ENCODE results near the gene DROSHA.

DNA sequence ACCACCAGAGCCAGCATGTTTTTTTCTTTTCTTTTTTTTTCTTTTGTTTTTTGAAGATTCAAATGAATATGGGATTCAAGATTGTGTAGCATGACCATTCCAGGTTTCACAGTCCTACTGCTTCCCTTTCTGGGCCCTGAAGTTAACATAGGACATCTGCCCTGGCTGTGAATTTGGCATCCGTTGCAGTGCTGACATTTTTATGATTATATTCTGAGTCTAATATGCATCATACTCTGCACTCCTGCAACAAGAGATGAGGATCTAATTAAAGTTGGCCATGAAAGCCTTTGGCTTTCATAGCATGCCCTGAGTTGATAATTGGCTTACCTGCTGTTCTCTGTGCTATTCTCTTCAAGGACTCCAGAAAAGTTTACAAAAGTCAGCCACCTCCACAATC, 30.1 kb upstream of the DROSHA start:
- TF ChIP-seq, protein P1, sequence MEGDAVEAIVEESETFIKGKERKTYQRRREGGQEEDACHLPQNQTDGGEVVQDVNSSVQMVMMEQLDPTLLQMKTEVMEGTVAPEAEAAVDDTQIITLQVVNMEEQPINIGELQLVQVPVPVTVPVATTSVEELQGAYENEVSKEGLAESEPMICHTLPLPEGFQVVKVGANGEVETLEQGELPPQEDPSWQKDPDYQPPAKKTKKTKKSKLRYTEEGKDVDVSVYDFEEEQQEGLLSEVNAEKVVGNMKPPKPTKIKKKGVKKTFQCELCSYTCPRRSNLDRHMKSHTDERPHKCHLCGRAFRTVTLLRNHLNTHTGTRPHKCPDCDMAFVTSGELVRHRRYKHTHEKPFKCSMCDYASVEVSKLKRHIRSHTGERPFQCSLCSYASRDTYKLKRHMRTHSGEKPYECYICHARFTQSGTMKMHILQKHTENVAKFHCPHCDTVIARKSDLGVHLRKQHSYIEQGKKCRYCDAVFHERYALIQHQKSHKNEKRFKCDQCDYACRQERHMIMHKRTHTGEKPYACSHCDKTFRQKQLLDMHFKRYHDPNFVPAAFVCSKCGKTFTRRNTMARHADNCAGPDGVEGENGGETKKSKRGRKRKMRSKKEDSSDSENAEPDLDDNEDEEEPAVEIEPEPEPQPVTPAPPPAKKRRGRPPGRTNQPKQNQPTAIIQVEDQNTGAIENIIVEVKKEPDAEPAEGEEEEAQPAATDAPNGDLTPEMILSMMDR (conservative IDR thresholded peaks at IDR 0.05 in 1 of 2, IDR thresholded peaks at IDR 0.05 in 1 of 2; ENCODE audit: extremely low read depth in 1 of 2, insufficient read depth in 1 of 2, low read depth in 1 of 2, low read length in 2 of 2), result no peak
- no peak for TF ChIP-seq EZH2 (IDR thresholded peaks at IDR 0.05; ENCODE audit: borderline replicate concordance, low read length)
